Measurements from ENCODE around the gene LMF1. TPM values are rescaled to one million over a fixed set of nuclear protein-coding genes. Genes with fewer than 3 reads are reported as not detected.

Gene LMF1
- total RNA-seq, 4 donors from 2014 or later: 21.8 to 47.9 (median 36.0) TPM

GRCh38 chr16:895371-895770, 75.4 kb downstream of the LMF1 start:
- intact Hi-C loops (cut with DNase I; ENCODE audit: low total_unique reads): no loop called here
- Histone ChIP-seq H3K27ac (no peak overlapping the region), H3K36me3 (no peaks in the 10 kb centered on the region), H3K9me3 (no peaks in the 10 kb centered on the region), H3K4me3 (no peak overlapping the region), H3K4me1 (no peaks in the 10 kb centered on the region), H3K27me3 (no peaks in the 10 kb centered on the region)
- TF ChIP-seq POLR2A (IDR thresholded peaks at IDR 0.05): no peak
- no peak for TF ChIP-seq CTCF (IDR thresholded peaks at IDR 0.05)
- no peak for DNase-seq

GRCh38 chr16:894841-895240, 75.9 kb downstream of the LMF1 start:
- Histone ChIP-seq H3K36me3 (no peaks in the 10 kb centered on the region), H3K27ac (no peak overlapping the region), H3K27me3 (no peaks in the 10 kb centered on the region), H3K4me3 (no peak overlapping the region), H3K4me1 (no peaks in the 10 kb centered on the region), H3K9me3 (no peaks in the 10 kb centered on the region)
- TF ChIP-seq POLR2A (IDR thresholded peaks at IDR 0.05) (no peak), CTCF (IDR thresholded peaks at IDR 0.05) (no peak)
- intact Hi-C loops (cut with DNase I; ENCODE audit: low total_unique reads): no loop called here
- DNase-seq: no peak

- Histone ChIP-seq H3K27me3 (no peaks in the 10 kb centered on the region), H3K9me3 (no peaks in the 10 kb centered on the region), H3K27ac (no peak overlapping the region), H3K4me3 (no peak overlapping the region), H3K36me3 (no peaks in the 10 kb centered on the region), H3K4me1 (no peaks in the 10 kb centered on the region)
- intact Hi-C loops (cut with DNase I; ENCODE audit: low total_unique reads): no loop called here
- peak in 1 of 2 donors; percentile 39 for DNase-seq
- TF ChIP-seq POLR2A (IDR thresholded peaks at IDR 0.05): no peak
- no peak for TF ChIP-seq CTCF (IDR thresholded peaks at IDR 0.05)
These were observed 76.6 kb downstream of the LMF1 start for GRCh38 chr16:894136-894535.

GRCh38 chr16:893360-893759, 77.4 kb downstream of the LMF1 start:
- Histone ChIP-seq H3K36me3 (no peaks in the 10 kb centered on the region), H3K27ac (no peak overlapping the region), H3K4me3 (no peak overlapping the region), H3K9me3 (no peaks in the 10 kb centered on the region), H3K4me1 (no peaks in the 10 kb centered on the region), H3K27me3 (no peaks in the 10 kb centered on the region)
- no peak for TF ChIP-seq CTCF (IDR thresholded peaks at IDR 0.05)
- no peak for DNase-seq
- intact Hi-C loops (cut with DNase I; ENCODE audit: low total_unique reads): no loop called here

GRCh38 chr16:892536-893255, 78.1 kb downstream of the LMF1 start:
- H3K9me3 ChIP-seq: no peaks in the 10 kb centered on the region
- no peak overlapping the region for H3K27ac ChIP-seq
- H3K36me3 ChIP-seq: no peaks in the 10 kb centered on the region
- intact Hi-C loops (cut with DNase I; ENCODE audit: low total_unique reads): no loop called here
- no peak overlapping the region for H3K4me3 ChIP-seq
- DNase-seq: no peak
- no peak for TF ChIP-seq CTCF (IDR thresholded peaks at IDR 0.05)
- TF ChIP-seq POLR2A (IDR thresholded peaks at IDR 0.05): no peak
- no peaks in the 10 kb centered on the region for H3K4me1 ChIP-seq
- no peaks in the 10 kb centered on the region for H3K27me3 ChIP-seq
